ES-I3 (cell line): ENCODE results near the gene P3R3URF.

ENCODE experiments used
- H3K36me3 ChIP-seq: 2 replicates; pipeline ENCODE4 v1.6.1; 2013; ENCODE audit warnings: mild to moderate bottlenecking, low read length, control low read depth, moderate library complexity; ENCODE audit not compliant: insufficient read depth
- H3K4me1 ChIP-seq: 2 replicates; pipeline ENCODE4 v1.6.1; 2013; ENCODE audit warnings: mild to moderate bottlenecking, control low read depth, low read length; ENCODE audit not compliant: insufficient read depth
- H3K9ac ChIP-seq: 2 replicates; pipeline ENCODE4 v1.6.1; 2013; ENCODE audit warnings: low read depth, mild to moderate bottlenecking, low read length, moderate library complexity
- H3K9me3 ChIP-seq: 2 replicates; pipeline ENCODE4 v1.6.1; 2013; ENCODE audit warnings: mild to moderate bottlenecking, low read length, moderate library complexity; ENCODE audit not compliant: control insufficient read depth, insufficient read depth

Gene P3R3URF

DNA sequence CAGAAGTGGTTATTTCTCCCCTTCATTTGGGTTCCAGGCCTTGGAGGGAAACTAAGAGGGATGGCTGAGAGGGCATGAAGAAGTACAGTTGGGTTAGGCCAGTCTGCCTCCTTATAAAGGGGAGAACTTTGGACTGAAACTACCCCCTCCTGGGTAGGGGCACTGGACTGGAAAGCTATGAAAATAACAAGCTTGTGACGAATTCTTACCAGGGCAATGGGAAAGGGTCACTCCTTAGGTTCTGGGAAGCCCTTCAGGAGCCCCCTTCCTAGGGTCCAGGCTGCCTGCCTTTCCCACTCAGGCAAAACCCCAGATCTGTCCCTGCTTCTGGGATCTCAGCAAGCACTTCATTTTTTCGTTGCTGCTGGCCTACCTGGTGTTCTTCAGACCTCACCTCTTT lies 9.8 kb upstream of the P3R3URF start:
- H3K36me3 ChIP-seq = no peaks in the 10 kb centered on the region
- H3K9ac ChIP-seq = no peak overlapping the region
- no peaks in the 10 kb centered on the region; the same call in 1 of the 2 replicates for H3K4me1 ChIP-seq
- H3K9me3 ChIP-seq = no peaks in the 10 kb centered on the region

DNA sequence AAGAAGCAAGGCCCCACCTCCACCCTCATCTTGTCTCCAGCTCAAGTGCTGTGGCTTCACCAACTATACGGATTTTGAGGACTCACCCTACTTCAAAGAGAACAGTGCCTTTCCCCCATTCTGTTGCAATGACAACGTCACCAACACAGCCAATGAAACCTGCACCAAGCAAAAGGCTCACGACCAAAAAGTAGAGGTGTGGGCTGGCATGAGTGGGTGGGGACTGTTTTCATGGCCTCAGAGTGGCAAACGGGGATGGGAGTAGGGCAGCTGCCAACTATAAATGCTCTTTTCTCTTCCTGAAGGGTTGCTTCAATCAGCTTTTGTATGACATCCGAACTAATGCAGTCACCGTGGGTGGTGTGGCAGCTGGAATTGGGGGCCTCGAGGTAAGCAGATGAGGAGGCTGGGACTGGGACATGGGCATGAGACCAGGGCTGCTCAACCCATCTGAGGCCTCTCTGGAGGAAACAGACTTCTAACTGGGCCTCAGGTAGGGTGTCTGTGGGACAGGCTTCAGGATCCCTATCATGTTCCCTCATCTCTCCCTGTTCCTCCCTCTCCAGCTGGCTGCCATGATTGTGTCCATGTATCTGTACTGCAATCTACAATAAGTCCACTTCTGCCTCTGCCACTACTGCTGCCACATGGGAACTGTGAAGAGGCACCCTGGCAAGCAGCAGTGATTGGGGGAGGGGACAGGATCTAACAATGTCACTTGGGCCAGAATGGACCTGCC lies 8.8 kb upstream of the P3R3URF start:
- no peaks in the 10 kb centered on the region for H3K36me3 ChIP-seq

DNA sequence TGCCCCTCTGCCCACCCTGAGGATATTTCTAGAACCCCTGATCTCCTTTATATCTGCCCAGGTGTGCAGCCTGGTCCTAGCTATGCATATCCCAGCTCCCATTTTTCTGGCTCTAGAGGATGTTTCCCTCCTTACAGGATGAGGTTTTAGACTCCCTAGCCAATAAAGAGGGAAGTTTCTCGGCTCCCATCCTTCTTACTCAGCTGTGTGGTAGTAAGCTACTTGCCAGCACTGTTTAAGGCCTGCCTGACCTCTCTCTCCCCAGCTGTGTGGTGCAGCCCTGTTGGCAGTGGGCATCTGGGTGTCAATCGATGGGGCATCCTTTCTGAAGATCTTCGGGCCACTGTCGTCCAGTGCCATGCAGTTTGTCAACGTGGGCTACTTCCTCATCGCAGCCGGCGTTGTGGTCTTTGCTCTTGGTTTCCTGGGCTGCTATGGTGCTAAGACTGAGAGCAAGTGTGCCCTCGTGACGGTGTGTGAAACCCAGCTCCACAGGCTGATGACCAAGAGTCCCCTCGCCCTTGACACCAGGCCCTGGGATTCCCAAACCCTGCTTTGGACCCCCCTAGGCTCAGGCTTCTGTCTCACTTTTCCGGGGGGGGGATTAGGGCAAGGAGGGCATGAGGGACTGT lies 7.8 kb upstream of the P3R3URF start:
- Histone ChIP-seq H3K9me3 (no peaks in the 10 kb centered on the region), H3K4me1 (peaks cover 10% of the 10 kb centered on the region; the same call in 1 of the 2 replicates)

More for the DNA sequence above, 8.8 kb upstream of the P3R3URF start:
- Histone ChIP-seq H3K9ac (no peak overlapping the region), H3K4me1 (peaks cover 4% of the 10 kb centered on the region; the same call in 1 of the 2 replicates), H3K9me3 (no peaks in the 10 kb centered on the region)

DNA sequence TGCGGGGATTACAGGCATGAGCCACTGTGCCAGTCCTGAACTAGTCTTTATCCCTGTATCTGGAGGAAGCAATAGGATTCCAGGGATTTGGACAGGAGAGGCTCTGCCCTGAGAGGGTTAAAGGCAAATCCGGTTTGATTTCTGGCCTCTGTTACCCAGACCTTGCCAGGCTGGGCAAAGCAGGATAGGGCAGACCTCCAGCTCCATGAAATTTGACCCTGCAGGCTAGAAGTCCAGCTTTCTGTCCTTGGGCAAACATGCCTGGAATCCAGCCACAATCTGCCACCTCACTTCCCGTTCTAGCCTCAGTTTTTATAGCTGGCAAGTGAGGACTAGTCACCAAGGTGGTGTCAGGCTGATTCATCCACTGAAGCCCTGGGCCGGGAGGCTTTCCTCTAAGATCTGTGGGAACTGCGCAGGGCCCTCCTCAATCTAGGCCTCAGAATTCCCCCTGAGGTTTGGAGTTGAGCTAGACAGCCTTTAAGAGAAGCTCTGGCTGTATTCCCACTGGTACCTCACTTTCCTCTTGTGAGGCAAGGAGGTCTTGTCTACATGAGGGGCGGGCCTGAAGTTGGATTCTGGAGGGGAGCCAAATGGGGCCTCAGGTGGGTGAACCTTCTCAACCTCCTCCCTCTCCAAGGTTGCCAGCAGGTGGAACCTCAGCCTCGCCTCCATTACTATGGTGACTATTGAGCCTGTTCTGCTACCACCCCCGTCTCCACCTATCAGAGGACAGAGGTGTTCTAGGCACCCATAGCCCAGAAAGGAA lies 7.0 kb upstream of the P3R3URF start:
- H3K36me3 ChIP-seq = no peaks in the 10 kb centered on the region
- no peak overlapping the region for H3K9ac ChIP-seq
- peaks cover 10% of the 10 kb centered on the region; the same call in 1 of the 2 replicates for H3K4me1 ChIP-seq
- no peaks in the 10 kb centered on the region for H3K9me3 ChIP-seq

More for the DNA sequence above, 7.8 kb upstream of the P3R3URF start:
- no peak overlapping the region for H3K9ac ChIP-seq
- H3K36me3 ChIP-seq = no peaks in the 10 kb centered on the region

DNA sequence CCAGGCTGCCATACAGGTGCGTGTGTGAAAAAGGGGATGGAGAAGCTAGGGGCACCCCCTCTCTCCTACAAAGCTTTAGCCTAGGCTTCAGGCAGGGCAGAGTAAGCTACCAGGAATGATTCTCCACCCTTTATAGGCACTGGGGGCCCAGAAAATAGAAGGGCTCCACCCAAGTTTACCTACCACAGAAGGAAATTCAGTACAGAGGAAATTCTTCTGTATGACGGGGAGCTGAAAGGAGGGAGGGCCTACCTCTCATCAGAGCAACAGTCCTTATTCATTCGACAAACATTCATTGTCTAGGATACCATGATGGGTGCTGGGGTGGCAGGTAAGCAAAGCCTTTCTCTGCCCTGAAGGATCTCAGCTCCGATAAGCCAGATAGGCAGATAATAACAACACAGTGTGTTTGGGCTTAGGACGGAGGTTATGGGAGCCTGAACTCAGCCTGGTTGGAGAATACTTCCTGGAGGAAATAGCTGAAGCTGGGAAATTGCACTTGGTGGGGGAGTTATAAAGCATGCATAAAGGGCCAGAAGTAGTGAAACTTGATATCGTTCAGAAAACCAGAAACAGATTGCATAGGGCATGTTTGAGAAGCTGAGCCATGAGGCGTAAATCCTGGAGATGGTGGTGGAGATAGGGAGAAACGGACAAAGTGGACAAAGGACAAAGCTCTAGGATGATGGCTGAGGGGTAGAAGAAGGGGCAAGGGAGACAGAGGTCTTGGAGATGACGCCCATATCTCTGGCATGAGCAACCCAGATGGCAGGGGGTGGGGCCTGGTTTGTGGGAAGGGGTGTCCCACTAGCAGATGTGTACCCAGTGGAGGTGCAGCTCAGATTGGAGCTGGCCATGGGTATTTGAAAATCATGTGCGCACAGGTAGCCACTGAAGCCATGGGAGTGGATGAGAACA lies 5.3 kb upstream of the P3R3URF start:
- no peaks in the 10 kb centered on the region for H3K9me3 ChIP-seq
- no peak overlapping the region for H3K9ac ChIP-seq
- peaks cover 10% of the 10 kb centered on the region; the same call in 1 of the 2 replicates for H3K4me1 ChIP-seq
- H3K36me3 ChIP-seq = no peaks in the 10 kb centered on the region

DNA sequence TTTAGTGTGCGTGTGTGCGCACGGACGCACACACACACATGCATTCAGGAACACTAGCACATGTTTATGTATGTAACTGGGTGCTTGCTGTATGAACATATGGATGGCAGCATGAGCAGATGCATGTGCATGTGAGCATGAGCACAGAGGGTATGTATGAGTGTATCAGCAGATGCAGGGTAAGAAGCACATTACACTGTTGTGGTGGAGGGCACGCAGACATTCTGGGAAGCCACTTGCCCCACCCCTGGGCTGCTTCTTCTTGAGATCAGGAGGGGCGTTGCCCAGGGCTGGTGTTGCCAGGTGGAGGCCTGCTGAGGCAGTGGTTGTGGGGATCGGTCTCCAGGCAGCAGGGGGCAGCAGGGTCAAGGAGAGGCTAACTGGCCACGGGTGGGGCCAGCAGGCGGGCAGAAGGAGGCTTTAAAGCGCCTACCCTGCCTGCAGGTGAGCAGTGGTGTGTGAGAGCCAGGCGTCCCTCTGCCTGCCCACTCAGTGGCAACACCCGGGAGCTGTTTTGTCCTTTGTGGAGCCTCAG lies 3.9 kb upstream of the P3R3URF start:
- peaks cover 10% of the 10 kb centered on the region; the same call in 1 of the 2 replicates for H3K4me1 ChIP-seq
- no peaks in the 10 kb centered on the region for H3K9me3 ChIP-seq
- no peak overlapping the region for H3K9ac ChIP-seq

DNA sequence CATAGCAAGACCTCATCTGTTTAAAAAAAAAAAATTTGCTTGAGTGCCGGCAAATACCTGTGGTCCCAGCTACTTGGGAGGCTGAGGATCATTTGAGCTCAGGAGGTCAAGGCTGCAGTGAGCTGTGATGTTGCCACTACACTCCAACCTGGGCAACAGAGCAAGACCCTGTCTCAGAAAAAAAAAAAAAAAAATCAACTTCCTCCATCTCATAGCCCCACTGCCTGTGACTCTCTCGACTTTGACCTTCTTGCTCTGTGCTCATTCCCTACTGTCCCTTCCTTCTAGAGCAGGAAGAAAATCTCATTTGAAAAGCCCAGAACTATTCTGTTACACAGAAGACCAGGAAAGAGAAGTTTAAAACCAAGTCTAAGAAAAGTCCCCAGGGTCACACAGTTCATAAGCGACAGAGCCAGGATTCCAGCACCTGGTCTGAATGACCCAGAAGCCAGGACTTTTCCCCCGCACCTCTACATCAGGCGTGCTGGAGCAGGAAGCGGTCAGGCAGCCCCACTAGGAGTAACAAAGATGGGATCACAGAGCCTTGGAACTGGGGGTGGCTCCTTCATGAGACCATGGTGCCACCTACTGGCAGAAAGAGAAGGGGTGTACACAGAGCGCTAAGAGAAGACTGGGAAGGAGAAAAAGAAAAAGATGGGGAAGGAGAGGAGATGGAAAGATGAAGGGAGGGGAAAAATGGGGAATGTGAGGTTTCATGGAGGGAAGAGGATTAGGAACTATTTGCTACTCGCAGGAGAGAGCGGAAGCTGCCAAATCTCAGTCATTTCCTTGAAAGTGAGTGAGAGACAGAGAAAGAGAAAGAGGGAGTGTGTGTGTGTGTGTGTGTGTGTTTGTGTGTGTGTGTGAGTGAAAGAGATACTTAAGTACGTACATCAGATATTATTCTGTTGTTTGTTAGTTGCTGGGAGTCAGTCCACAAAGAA lies 3.1 kb upstream of the P3R3URF start:
- Histone ChIP-seq H3K9me3 (no peaks in the 10 kb centered on the region), H3K9ac (no peak overlapping the region), H3K4me1 (peaks cover 17% of the 10 kb centered on the region), H3K36me3 (no peaks in the 10 kb centered on the region)

More for the DNA sequence above, 3.9 kb upstream of the P3R3URF start:
- no peaks in the 10 kb centered on the region for H3K36me3 ChIP-seq

DNA sequence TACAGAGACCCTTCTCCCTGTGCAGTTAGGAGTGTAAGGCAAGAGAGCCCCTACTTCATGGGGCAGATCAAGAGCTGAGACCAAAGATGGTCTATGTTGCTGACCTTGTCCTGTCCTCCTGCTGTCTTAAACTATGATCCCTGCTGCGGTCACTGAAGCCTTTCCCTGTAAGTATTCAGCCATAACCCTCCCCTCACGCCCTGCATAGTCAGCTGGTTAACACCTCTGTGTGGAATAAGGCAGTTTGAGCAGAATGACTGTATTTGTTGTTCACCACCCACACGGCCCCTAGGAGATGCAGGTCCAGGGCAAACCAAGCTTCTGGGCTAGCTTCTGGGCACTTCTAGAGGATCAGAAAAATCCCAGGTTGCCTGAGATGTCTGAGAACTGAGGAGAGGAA lies 1.0 kb downstream of the P3R3URF start:
- Histone ChIP-seq H3K9ac (no peak overlapping the region), H3K9me3 (no peaks in the 10 kb centered on the region), H3K36me3 (no peaks in the 10 kb centered on the region), H3K4me1 (peaks cover 30% of the 10 kb centered on the region)

DNA sequence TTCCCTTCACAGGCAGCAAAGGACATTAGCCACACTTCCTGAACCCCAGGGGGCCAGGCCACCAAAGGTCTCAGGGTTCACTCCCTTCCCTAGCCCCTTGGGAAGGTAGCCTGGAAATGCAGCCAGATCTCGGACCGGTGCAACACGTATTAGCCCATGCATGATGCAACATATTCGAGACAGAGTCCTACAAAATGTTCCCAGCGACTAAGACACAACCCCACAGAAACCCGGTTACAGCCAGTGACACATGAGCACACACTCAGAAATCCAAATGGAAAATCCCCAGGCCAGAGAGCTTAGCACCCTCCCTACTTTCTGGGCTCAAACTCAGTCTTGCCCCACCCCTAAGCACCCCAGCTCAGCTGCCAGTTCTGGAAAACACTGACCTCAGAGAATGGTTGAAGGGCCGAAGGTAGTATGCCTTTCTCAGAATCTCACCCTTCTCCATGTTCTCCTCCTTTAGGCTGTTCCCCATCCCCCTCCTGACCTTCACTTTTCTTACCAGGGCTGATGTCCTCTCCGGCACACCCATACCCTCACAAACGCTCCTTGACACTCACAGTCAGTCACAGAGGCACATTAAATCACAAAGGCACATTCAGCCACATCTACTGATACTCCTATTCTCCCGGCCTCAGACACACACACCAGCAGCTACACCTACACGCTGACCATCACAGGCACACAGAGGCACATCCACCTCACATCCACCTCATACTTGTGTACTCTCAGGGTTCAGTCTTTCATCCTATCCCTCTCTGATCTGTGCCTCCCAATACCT lies 1.6 kb downstream of the P3R3URF start, which contains the start of gene TSPAN1:
Gene TSPAN1 (plus strand): TSS at position 640 of the 784 bp plus-strand sequence. CDS start 6,021 bp downstream, outside the sequence.
- H3K4me1 ChIP-seq = peaks cover 25% of the 10 kb centered on the region
- no peaks in the 10 kb centered on the region for H3K36me3 ChIP-seq
- no peaks in the 10 kb centered on the region for H3K9me3 ChIP-seq
- H3K9ac ChIP-seq = no peak within 1 kb of the TSS

DNA sequence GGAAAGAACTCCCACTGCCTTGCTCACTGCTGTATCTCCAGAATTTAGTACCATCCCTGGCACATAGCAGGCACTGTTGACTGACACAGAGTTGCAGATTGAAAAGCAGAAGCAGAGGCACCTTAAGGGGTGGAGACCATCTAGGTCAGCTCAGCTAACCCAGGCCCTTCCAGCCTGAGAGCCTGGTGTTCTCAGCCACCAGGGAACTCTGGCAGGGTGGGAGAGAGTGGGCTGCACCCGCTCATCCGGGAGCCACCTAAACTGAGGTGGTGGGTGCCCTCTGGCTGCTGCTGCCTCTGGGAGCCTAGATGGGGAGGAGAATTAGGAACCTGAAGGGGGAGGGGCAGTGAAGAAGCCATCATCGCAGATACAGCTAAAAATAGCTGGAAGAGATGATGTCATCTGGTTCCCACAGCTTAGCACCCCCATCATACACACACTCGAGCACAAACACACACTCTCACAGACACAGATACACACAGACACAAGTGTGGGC lies 2.9 kb downstream of the P3R3URF start:
- Histone ChIP-seq H3K9me3 (no peaks in the 10 kb centered on the region), H3K4me1 (peaks cover 23% of the 10 kb centered on the region), H3K9ac (no peak overlapping the region)

DNA sequence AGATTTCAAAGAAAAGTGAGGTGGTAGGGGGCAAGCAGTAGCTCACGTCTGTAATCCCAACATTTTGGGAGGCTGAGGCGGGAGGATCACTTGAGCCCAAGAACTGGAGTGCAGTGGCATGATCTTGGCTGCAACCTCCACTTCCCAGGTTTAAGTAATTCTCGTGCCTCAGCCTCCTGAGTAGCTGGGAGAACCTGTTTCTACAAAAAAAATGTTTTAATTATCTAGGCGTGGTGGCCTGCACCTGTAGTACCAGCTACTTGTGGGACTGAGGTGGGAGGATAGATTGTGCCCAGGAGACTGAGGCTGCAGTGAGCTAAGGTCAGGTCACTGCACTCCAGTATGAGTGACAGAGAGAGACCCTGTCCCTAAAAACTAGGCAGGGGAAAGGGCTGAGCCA lies 4.0 kb downstream of the P3R3URF start:
- Histone ChIP-seq H3K36me3 (no peaks in the 10 kb centered on the region), H3K9ac (no peak overlapping the region), H3K4me1 (peaks cover 23% of the 10 kb centered on the region), H3K9me3 (no peaks in the 10 kb centered on the region)

More for the DNA sequence above, 2.9 kb downstream of the P3R3URF start:
- H3K36me3 ChIP-seq = no peaks in the 10 kb centered on the region

DNA sequence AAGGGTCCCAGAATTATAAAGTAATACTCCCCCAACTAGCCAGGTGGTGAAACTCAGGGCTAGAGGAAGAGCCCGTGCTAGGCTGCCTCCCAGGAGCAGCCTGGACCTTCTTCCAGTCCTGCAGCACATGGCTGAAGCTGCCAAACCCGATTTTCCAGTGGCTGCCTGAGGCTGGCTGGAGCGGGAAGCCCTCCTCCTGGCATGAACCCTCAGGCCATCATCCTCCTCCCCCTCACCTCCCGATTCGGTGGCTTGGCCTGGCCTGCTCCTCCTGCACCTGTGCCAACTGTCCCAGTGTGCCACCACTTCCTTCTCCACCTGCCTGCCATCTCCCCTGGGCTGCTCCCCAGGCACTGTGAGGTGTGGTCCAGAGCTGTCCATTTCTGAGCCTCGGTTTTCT lies 4.4 kb downstream of the P3R3URF start:
- no peaks in the 10 kb centered on the region for H3K9me3 ChIP-seq
- H3K4me1 ChIP-seq = peaks cover 23% of the 10 kb centered on the region
- H3K9ac ChIP-seq = no peak overlapping the region
- H3K36me3 ChIP-seq = no peaks in the 10 kb centered on the region
